HepG2 (cell line): ENCODE measurements around the gene TPST1. TPM values are rescaled to one million over a fixed set of nuclear protein-coding genes. Genes with fewer than 3 reads are reported as not detected.

ENCODE experiments used
- ATAC-seq: fragments of 200-7000 bp; cut with Tn5 transposase; 3 replicates; pipeline ENCODE4 v1.9.1; 2020; ENCODE audit warnings: mild to moderate bottlenecking, moderate library complexity
- BruUV-seq: library from RNA; stranded (reverse); fragments of 400-500 nt; replicated peaks from 2 replicates; lab custom pipeline; 2021; lab: Mats Ljungman, UMichigan
- CTCF ChIA-PET: fragments of 300-600 bp; formaldehyde crosslinking; extraction: SDS; loops from one replicate; lab custom pipeline; 2021; ENCODE audit warnings: low total read pairs, inconsistent platforms, low intra/inter-chr PET ratio; lab: Yijun Ruan, JAX
- POLR2A ChIA-PET: fragments of 350-600 bp; sonication (Branson Sonifier 250); formaldehyde crosslinking; loops from one replicate; lab custom pipeline; 2020; ENCODE audit warnings: antibody characterized with exemption, inconsistent platforms; lab: Yijun Ruan, JAX
- DNase-seq: peaks from one replicate; pipeline ENCODE4 v3.0.0-alpha.2; 2015; ENCODE audit warnings: low spot score
- FAIRE-seq: peaks from 3 replicates; lab custom pipeline; 2011; peaks lifted over from hg19 to GRCh38; lab: Jason Lieb, UNC
- H2AFZ ChIP-seq: one replicate; pipeline ENCODE4 v1.6.1; 2011; ENCODE audit warnings: low read length, inconsistent platforms
- H3K27ac ChIP-seq: fragments of 300-600 bp; 3 replicates; pipeline ENCODE4 v1.8.0; 2011; ENCODE audit warnings: mixed run types, mild to moderate bottlenecking, mixed read lengths, low read length, inconsistent platforms; ENCODE audit not compliant: insufficient read depth; ENCODE audit errors: extremely low read length
- H3K27me3 ChIP-seq, 2 experiments: fragments of 200-600 bp in 1 of 2; 2 replicates in 1 of 2; 3 replicates in 1 of 2; pipeline versions ENCODE4 v1.6.0 to v1.8.0; 2011; ENCODE audit warnings: low read length in 2 of 2, mild to moderate bottlenecking in 2 of 2, moderate library complexity in 2 of 2, inconsistent platforms in 1 of 2; ENCODE audit not compliant: insufficient read depth in 2 of 2, control insufficient read depth in 1 of 2
- H3K36me3 ChIP-seq, 2 experiments: fragments of 200-600 bp in 1 of 2; replicated peaks in 1 of 2; 2 replicates in 1 of 2; 3 replicates in 1 of 2; pipeline versions ENCODE4 v1.5.1 to v1.8.0; 2011; ENCODE audit warnings: low read length in 2 of 2, inconsistent platforms in 1 of 2; ENCODE audit not compliant: insufficient read depth in 2 of 2, control insufficient read depth in 1 of 2
- H3K4me1 ChIP-seq: 2 replicates; pipeline ENCODE4 v1.5.1; 2012; ENCODE audit warnings: low read length, inconsistent platforms; ENCODE audit not compliant: insufficient read depth
- H3K4me2 ChIP-seq: 2 replicates; pipeline ENCODE4 v1.6.0; 2011; ENCODE audit warnings: low read depth, low read length, inconsistent platforms
- H3K4me3 ChIP-seq, 3 experiments: fragments of 200-600 bp in 1 of 3; sonication (generic), shearing (Covaris generic) in 1 of 3; replicated peaks in 1 of 3; 2 replicates each; pipeline ENCODE4 v1.5.1; 2011 to 2016; ENCODE audit warnings: low read length in 3 of 3, inconsistent platforms in 2 of 3, low read depth in 2 of 3, mild to moderate bottlenecking in 2 of 3, control low read depth in 1 of 3, mixed read lengths in 1 of 3; ENCODE audit not compliant: insufficient read depth in 1 of 3
- H3K79me2 ChIP-seq: one replicate; pipeline ENCODE4 v1.6.1; 2011; ENCODE audit warnings: low read length, inconsistent platforms; ENCODE audit not compliant: insufficient read depth
- H3K9ac ChIP-seq: 2 replicates; pipeline ENCODE4 v1.6.0; 2011; ENCODE audit warnings: mild to moderate bottlenecking, low read depth, low read length, inconsistent platforms; ENCODE audit not compliant: insufficient read depth
- H3K9me3 ChIP-seq: 2 replicates; pipeline ENCODE4 v1.5.1; 2012; ENCODE audit warnings: mild to moderate bottlenecking, low read length
- H4K20me1 ChIP-seq: 2 replicates; pipeline ENCODE4 v1.6.0; 2011; ENCODE audit warnings: inconsistent platforms, mild to moderate bottlenecking, low read length, moderate library complexity; ENCODE audit not compliant: insufficient read depth
- ADNP ChIP-seq: sonication (generic); formaldehyde crosslinking; IDR thresholded peaks from 2 replicates; pipeline ENCODE4 v1.4.0; 2020; ENCODE audit warnings: missing genetic modification reagents
- FOXK2 ChIP-seq: fragments of 450-650 bp; IDR thresholded peaks from 2 replicates; pipeline ENCODE4 v1.6.1; 2016
- HMG20B ChIP-seq: conservative IDR thresholded peaks from 2 replicates; pipeline ENCODE4 v1.6.1; 2016; ENCODE audit warnings: missing genetic modification reagents, missing compliant biosample characterization
- PRMT3 ChIP-seq: sonication (generic); formaldehyde crosslinking; IDR thresholded peaks from 2 replicates; pipeline ENCODE4 v1.8.1; 2022; ENCODE audit warnings: low read depth, mild to moderate bottlenecking, moderate library complexity, missing genetic modification reagents, borderline replicate concordance
- TBL1XR1 ChIP-seq: fragments of 150-350 bp; IDR thresholded peaks from 2 replicates; pipeline ENCODE4 v1.6.1; 2014; ENCODE audit warnings: borderline replicate concordance, low read length; ENCODE audit not compliant: partially characterized antibody
- ZNF878 ChIP-seq: sonication (generic); formaldehyde crosslinking; IDR thresholded peaks from 2 replicates; pipeline ENCODE4 v1.8.1; 2023; ENCODE audit warnings: mild to moderate bottlenecking, missing genetic modification reagents, moderate library complexity
- WGBS: methylation state at CpG from one replicate; pipeline ENCODE4 v1.1.6; 2017; ENCODE audit warnings: low lambda C conversion rate; 5-methylcytosine and 5-hydroxymethylcytosine counted together
- in situ Hi-C: cut with HindIII; loops from 2 replicates; pipeline ENCODE4 v1.10.0; 2017; ENCODE audit warnings: low pct_unique_long_range_greater_than_20kb; ENCODE audit not compliant: extremely low pct_ligation_motif_present
- intact Hi-C: fragments of 100-400 bp; cut with micrococcal nuclease; formaldehyde crosslinking; loops from one replicate; pipeline ENCODE4 v1.10.0; 2022; ENCODE audit not compliant: unreplicated experiment
- polyA plus RNA-seq, 8 experiments: library from polyadenylated mRNA; depleted of rRNA in 3 of 8; stranded (reverse) in 7 of 8; unstranded in 1 of 8; fragments of >200 nt; fragmentation: Illumina TruSeq in 4 of 8; extraction: Trizol in 4 of 8; gene quantifications; 2 replicates each; pipeline versions ENCODE4 v1.2.1 to v1.2.3, GENCODE V29; 2011 to 2016; ENCODE audit warnings: low read depth in 4 of 8, missing spikeins in 1 of 8, mixed read lengths in 1 of 8; ENCODE audit not compliant: insufficient read depth in 1 of 8
- total RNA-seq, 5 experiments: library from RNA; depleted of rRNA; stranded (reverse); fragments of >200 nt; fragmentation: Illumina TruSeq; extraction: Trizol; gene quantifications; 2 replicates each; pipeline ENCODE4 v1.2.3, GENCODE V29; 2016; ENCODE audit warnings: low read depth in 1 of 5
- TF ChIP-seq, protein P1 (sequence below): IDR thresholded peaks from 2 replicates; pipeline ENCODE4 v1.6.1; 2016; ENCODE audit warnings: mild to moderate bottlenecking

TPST1 gene
- total and polyA plus RNA-seq, 2 of the 13 experiments (the other 11 are each of a cell fraction or from before 2014, with no cell fraction given): 24.3 to 34.1 TPM

DNA sequence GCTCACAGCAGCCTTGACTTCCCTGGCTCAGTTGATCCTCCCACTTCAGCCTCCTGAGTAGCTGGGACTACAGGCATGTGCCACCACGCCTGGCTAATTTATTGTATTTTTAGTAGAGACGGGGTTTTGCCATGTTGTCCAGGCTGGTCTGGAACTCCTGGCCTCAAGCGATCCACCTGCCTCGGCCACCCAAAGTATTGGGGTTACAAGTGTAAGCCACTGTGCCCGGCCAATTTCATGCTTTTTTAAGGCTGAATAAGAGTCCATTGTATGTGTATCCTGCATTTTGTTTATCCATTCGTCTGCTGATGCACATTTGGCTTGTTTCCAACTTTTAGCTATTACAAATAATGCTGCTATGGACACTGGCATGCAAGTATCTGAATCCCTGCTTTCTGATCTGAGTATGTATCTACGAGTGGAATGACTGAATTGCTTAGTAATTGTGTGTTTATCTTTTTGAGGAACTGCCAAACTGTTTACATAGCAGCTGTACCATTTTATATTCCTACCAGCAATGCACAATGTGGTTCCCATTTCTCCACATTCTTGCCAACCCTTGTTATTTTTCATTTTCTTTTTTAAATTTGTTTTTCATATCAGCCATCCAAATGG is 37.3 kb upstream of the TPST1 start:
- Histone ChIP-seq H3K4me2 (no peak overlapping the region), H3K9ac (no peak overlapping the region), H3K27ac (no peak overlapping the region), H4K20me1 (no peaks in the 10 kb centered on the region), H2AFZ (no peak overlapping the region), H3K4me1 (peaks cover 34% of the 10 kb centered on the region), H3K79me2 (no peaks in the 10 kb centered on the region), H3K9me3 (no peaks in the 10 kb centered on the region), H3K4me3 (no peak overlapping the region), H3K36me3 (no peaks in the 10 kb centered on the region), H3K27me3 (no peaks in the 10 kb centered on the region)
- DNase-seq: peak; percentile 31
- in situ Hi-C loops: no loop called here
- no peak for TF ChIP-seq ADNP (CRISPR knock-in tag)
- no peak for TF ChIP-seq FOXK2
- no peak for TF ChIP-seq ZNF878 (CRISPR knock-in tag)
- no peak for TF ChIP-seq TBL1XR1
- TF ChIP-seq, protein P1, sequence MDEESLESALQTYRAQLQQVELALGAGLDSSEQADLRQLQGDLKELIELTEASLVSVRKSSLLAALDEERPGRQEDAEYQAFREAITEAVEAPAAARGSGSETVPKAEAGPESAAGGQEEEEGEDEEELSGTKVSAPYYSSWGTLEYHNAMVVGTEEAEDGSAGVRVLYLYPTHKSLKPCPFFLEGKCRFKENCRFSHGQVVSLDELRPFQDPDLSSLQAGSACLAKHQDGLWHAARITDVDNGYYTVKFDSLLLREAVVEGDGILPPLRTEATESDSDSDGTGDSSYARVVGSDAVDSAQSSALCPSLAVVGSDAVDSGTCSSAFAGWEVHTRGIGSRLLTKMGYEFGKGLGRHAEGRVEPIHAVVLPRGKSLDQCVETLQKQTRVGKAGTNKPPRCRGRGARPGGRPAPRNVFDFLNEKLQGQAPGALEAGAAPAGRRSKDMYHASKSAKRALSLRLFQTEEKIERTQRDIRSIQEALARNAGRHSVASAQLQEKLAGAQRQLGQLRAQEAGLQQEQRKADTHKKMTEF (CRISPR knock-in tag): no peak
- TF ChIP-seq HMG20B (CRISPR knock-in tag): no peak
- CTCF ChIA-PET: no interaction called here
- intact Hi-C loops: no loop called here
- POLR2A ChIA-PET: no interaction called here
- ATAC-seq: no peak
- 41% methylated on average over 6 of the region's 7 CpGs for WGBS
- BruUV-seq: no TSS peak
- FAIRE-seq: no peak

- no peak for FAIRE-seq
- POLR2A ChIA-PET: interaction anchor here (0.8 to 1.3 kb wide), 4 partner anchors 13 to 94 kb away, joined by 3 to 5 read pairs (median 4); partner anchors contain the start of genes ASL and CRCP
These were observed 35.5 kb upstream of the TPST1 start for GRCh38 chr7:66169616-66170015.

More at GRCh38 chr7:66169616-66170015, 35.5 kb upstream of the TPST1 start:
- intact Hi-C loops: no loop called here
- H3K4me1 ChIP-seq: peaks cover 26% of the 10 kb centered on the region
- peak; percentile 17; the same call in 2 of the 3 replicates for ATAC-seq
- no peak overlapping the region for H3K4me3 ChIP-seq
- H3K9ac ChIP-seq: no peak overlapping the region
- no peaks in the 10 kb centered on the region for H3K79me2 ChIP-seq
- no peaks in the 10 kb centered on the region for H3K27me3 ChIP-seq
- WGBS: 60% methylated on average over 1 of the region's 2 CpGs
- BruUV-seq: no TSS peak
- CTCF ChIA-PET: no interaction called here
- no peak for DNase-seq
- H4K20me1 ChIP-seq: no peaks in the 10 kb centered on the region
- H3K27ac ChIP-seq: no peak overlapping the region
- H2AFZ ChIP-seq: no peak overlapping the region
- H3K4me2 ChIP-seq: peak overlapping the region; percentile 99
- H3K36me3 ChIP-seq: no peaks in the 10 kb centered on the region
- no peak for TF ChIP-seq PRMT3 (CRISPR knock-in tag)
- in situ Hi-C loops: no loop called here
- H3K9me3 ChIP-seq: no peaks in the 10 kb centered on the region
